ENCODE measurements around the gene KLF2. TPM values are rescaled to one million over a fixed set of nuclear protein-coding genes. Genes with fewer than 3 reads are reported as not detected.

The KLF2 gene
- total and polyA plus RNA-seq, 2 of the 13 experiments (the other 11 are each of a cell fraction or from before 2014, with no cell fraction given) = not detected

DNA sequence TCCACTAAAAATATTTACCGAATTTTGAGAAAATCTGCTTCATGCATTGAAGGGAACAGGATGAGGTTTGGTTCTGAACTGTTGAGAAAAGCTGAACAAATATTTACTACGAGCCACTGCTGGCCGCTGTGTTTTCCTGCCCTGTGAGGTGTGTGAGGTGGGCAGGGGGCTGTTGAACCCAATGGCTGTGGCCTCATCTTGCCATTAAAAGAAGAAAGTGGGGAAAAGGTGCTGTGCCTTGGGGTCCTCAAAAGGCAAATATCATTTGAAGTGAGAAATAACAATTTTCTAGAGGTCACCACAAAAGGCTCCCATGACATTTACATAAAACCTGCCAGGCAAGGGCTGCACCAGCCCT, 44.7 kb downstream of the KLF2 start (continued):
- no peak for TF ChIP-seq KLF16 (CRISPR knock-in tag; IDR thresholded peaks at IDR 0.05)

DNA sequence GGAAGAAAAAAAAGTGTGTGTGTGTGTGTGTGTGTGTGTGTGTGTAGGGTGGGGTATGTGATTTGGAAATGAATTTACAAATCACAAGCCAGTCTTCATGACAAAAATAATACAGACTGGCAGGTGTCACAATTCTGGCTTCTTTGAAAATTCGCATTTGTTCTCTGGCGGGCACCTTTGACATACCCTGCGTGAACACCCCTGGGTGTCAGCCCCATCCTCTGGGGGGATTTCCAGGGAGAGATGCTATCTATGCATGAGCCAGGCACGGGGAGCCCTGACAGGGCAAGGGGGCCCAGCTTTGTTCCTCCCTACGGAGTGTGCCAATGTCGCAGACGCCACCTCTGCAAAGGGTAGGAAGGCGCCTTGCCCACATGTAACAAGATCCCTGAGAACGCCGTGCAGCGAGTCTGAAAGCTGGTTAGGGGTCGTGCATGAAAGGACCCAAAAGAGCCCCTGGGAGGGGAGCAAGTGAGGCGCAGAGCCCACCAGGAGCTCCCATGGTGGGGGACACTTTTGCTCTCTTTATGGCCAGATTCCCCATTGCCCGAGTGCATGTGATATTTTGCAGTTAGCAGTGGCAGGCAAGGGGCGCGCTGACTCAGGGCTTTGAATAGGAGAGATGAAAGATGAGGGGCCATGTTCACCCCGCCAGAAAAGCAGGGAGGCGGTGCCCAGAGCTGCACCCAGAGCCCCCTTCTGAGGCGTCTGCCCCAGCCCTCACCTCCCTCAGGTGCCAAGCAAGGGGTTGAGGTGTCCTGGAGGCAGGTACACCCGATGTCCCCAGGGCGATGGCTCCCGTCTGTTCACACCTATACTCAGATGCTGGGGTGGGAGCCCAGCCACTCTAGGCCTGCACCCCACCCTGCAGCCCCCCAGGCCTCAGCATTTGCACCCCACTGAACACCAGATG, 45.3 kb downstream of the KLF2 start:
- no peak overlapping the region for H3K9ac ChIP-seq (ENCODE audit: insufficient read depth, low read depth, low read length)
- ATAC-seq (no peak), FAIRE-seq (no peak), DNase-seq (ENCODE audit: low spot score) (no peak)
- H4K20me1 ChIP-seq (ENCODE audit: insufficient read depth, low read length) = no peaks in the 10 kb centered on the region
- H3K36me3 ChIP-seq (replicated peaks in 1 of 2; ENCODE audit: control insufficient read depth in 1 of 2, insufficient read depth in 2 of 2, low read length in 2 of 2) = peaks cover 4 to 26% of the 10 kb centered on the region in 2 experiments
- ChIA-PET CTCF (ENCODE audit: low intra/inter-chr PET ratio, low total read pairs) (no interaction called here), POLR2A (no interaction called here)
- no peaks in the 10 kb centered on the region for H3K9me3 ChIP-seq (ENCODE audit: low read length)
- H3K4me2 ChIP-seq (ENCODE audit: low read depth, low read length) = no peak overlapping the region
- H3K79me2 ChIP-seq (ENCODE audit: insufficient read depth, low read length) = no peaks in the 10 kb centered on the region
- BruUV-seq (replicated peaks) = no TSS peak
- 100% methylated on average over 8 of the region's 22 CpGs for WGBS (ENCODE audit: low lambda C conversion rate)
- H3K4me3 ChIP-seq (replicated peaks in 1 of 3; ENCODE audit: insufficient read depth in 1 of 3, low read depth in 2 of 3, low read length in 3 of 3) = no peak overlapping the region
- H3K4me1 ChIP-seq (ENCODE audit: insufficient read depth, low read length) = peaks cover 46% of the 10 kb centered on the region
- H2AFZ ChIP-seq (ENCODE audit: low read length) = no peak overlapping the region
- H3K27me3 ChIP-seq (ENCODE audit: control insufficient read depth in 1 of 2, insufficient read depth in 2 of 2, low read length in 2 of 2) = no peaks in the 10 kb centered on the region
- intact Hi-C loops (cut with micrococcal nuclease; ENCODE audit: unreplicated experiment) = no loop called here
- H3K27ac ChIP-seq (ENCODE audit: extremely low read length, insufficient read depth, low read length) = no peak overlapping the region
- TF ChIP-seq SP140L (CRISPR knock-in tag; IDR thresholded peaks at IDR 0.05; ENCODE audit: borderline replicate concordance) (no peak), ZNF138 (CRISPR knock-in tag; IDR thresholded peaks at IDR 0.05; ENCODE audit: low read depth) (no peak), ZNF331 (CRISPR knock-in tag; IDR thresholded peaks at IDR 0.05) (no peak), TCF7 (IDR thresholded peaks at IDR 0.05; ENCODE audit: low read depth) (no peak), HIVEP1 (CRISPR knock-in tag; IDR thresholded peaks at IDR 0.05) (no peak), TEF (CRISPR knock-in tag; IDR thresholded peaks at IDR 0.05) (no peak), KDM6A (CRISPR knock-in tag; IDR thresholded peaks at IDR 0.05; ENCODE audit: low read depth) (no peak), ZNF784 (CRISPR knock-in tag; IDR thresholded peaks at IDR 0.05; ENCODE audit: borderline replicate concordance) (no peak), RAD51 (IDR thresholded peaks at IDR 0.05; ENCODE audit: borderline replicate concordance) (no peak), SRF (IDR thresholded peaks at IDR 0.05; ENCODE audit: low read depth, low read length) (no peak), POLR2A (IDR thresholded peaks at IDR 0.05; ENCODE audit: insufficient read depth in 1 of 2, low read depth in 2 of 2, low read length in 2 of 2) (no peak), ZNF780A (CRISPR knock-in tag; IDR thresholded peaks at IDR 0.05) (no peak), ZKSCAN1 (IDR thresholded peaks at IDR 0.05; ENCODE audit: low read length) (no peak), ATF7-NPFF (CRISPR knock-in tag; IDR thresholded peaks at IDR 0.05; ENCODE audit: low read depth) (no peak), ZNF790 (CRISPR knock-in tag; IDR thresholded peaks at IDR 0.05; ENCODE audit: borderline replicate concordance) (no peak)
- in situ Hi-C loops (cut with HindIII; ENCODE audit: extremely low pct_ligation_motif_present, low pct_unique_long_range_greater_than_20kb) = no loop called here

Measured in HepG2 (cell line).